ENCODE results near the gene JAZF1.
A peak's percentile ranks its signal among the peaks of the same experiment; 100 is the strongest.

JAZF1 gene

DNA sequence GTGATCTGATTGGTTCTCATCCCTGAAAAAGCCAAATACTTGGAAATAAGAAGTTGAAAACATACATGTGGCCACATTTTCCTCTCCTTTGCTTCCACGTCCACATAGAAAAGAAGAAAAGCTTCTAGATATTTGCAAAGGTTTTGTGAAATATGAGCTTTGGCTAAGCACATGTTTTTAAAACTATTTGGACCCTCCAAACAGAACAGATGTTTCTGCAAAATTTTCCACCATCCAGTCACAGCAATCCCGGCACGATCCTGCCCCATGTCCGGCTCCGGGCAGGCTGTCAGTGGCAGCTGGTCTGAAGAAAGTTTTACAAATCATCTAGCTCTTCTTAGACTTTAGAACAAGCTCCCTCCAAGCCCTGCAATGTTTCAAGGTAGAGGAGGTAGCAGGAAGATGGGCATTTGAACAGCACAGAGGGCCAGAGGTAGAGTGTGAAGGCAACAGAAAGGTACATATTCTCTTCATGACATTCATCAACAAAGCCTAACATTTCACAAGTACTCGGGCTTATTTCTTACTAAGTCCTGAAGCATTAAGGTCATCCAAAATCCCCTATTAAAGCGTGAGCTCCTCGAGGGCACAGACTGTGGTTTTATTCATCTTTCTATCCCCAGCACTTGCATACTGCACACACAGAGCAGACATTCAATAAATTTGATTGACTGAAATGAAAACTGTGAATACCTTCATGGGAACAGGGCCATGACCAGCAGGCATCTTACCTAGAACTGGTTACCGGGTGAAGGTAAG, 110.1 kb downstream of the JAZF1 start:
- no peak for FAIRE-seq

DNA sequence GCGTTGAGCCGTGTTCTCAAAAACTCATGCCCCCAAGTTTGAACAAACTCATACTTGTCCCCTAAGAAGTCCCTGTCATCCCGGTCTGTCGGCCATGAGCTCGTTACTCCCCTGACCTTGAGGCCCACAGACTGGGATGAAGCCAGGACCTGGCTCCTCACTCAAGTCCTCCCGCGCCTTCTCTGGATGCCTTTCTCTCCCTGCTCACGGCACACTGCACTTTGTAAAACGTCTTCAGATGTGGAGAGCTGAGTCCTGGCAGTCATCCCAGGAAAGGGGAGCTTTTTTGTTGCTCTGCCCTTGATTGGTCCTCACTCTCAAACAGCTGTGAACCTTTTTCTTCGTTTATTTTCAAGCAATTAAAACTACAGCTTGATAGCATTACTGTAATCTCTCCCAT, 110.8 kb downstream of the JAZF1 start:
- FAIRE-seq, result peak; percentile 99

DNA sequence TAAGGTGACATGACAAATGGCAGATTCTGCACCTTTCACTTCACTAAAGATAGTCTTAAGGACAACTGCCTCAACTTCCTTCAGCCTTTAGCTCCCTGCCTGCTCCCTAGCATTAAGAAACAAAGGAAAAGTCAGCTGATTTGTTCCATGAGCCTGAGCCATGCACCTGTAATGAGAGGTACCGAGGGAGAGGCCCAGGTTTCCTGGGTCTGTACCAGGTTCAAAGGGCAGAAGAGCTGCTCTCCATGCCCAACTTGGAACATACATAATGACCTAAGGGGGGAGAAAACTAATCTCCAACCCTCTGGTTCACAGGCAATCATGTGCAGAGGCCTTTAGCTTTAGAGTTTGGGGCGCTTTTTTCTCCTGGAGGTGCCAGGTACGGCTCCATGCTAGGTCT, 111.2 kb downstream of the JAZF1 start:
- no peak for FAIRE-seq

DNA sequence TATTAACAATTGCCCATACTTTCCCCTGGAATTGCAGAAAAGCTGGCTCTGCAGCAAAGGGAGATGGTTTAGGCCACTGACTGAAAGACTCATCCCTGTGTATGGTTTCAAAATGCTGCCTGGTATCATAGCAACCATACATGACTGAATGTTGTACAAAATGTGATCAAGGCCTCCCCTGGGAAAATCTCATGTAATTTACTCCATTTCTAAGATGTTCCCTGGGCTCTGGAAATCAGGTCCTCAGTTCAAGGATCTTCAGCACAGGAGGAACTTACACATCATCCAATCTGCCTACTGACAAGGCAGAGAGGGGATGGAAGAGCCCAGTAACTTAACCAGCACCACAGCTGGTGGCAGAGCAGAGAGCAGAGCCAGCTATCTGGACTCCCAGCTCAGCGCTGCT, 111.8 kb downstream of the JAZF1 start:
- FAIRE-seq, result no peak

DNA sequence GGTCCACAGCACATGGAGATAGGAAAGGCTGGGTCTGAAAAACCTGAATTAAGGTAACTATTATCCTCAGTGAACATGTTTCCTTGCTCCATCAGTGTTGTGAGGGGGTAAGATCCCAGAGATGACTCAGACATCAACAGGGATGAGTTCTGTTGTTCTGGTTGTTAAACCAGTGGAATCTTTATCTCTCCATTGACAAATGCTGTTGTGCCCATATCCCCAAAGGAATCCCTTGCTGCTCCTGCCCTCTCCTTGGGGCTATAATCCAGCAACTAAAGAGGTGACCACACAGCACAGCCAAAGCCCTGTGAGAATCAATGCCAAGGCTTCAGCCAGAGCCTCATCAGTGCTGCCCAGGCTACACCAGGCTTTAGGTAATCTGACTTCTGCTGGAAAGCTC, 113.4 kb downstream of the JAZF1 start:
- FAIRE-seq, result no peak

DNA sequence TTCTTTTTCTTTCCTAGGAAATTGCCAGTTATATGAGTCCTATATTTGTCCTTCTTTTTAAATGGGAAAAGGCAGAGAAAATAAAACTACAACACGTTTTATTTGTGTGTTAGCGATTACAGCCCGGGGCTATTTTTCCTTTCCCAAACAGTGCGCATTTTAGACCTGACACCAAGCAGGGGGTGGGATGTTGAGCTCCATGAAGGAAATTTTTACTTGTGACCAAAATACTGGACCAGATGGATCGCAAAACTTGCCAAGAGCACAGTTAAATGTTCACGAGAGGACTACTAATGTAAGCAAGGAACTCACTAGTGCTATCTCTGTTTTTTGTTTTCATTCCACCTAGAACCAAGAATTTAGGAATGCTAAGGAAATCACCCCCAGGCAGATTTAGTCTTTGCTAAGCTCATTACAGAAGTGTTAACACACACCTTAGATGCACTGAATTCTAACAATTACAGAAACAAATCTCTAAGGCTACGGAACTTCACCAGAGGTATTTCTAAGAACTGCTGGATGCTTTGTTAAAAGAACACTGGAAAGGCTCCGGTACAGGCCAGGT, 114.8 kb downstream of the JAZF1 start:
- FAIRE-seq, result peak; percentile 97

DNA sequence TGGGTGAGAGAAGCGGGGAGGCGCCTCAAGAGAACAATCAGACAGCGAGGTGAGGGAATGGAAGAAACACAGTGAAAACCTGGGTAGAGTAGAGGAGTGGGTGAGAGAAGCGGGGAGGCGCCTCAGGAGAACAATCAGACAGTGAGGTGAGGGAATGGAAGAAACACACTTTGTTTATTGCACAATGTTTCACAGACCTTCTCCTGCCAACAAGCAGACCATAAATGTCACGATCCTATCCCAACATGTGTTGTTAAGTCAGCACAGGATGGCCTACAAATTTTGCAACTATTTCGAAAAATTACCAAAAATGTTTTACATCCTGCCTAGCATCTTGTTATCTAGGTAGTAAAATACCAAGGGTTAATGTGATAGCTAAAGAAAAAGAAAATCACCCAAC, 115.3 kb downstream of the JAZF1 start:
- FAIRE-seq, result no peak

DNA sequence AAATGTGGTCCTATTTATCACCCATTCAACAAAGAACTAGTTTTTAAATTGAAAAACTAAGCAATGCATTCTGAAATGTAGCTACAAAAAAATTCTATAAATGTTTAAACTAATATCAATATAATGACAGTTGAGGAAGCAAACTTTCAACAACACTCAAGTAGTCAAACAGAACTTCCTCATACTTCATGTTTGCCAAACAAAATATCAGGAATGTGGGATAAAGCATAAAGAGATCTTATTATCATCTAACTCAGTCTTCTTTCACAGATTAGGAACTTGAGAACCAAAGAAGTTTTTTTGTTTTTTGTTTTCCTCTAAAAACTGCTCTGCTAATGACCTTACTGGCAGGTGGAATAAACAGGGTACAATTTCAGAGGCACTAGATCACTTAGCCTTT, 116.2 kb downstream of the JAZF1 start:
- peak; percentile 70 for FAIRE-seq

DNA sequence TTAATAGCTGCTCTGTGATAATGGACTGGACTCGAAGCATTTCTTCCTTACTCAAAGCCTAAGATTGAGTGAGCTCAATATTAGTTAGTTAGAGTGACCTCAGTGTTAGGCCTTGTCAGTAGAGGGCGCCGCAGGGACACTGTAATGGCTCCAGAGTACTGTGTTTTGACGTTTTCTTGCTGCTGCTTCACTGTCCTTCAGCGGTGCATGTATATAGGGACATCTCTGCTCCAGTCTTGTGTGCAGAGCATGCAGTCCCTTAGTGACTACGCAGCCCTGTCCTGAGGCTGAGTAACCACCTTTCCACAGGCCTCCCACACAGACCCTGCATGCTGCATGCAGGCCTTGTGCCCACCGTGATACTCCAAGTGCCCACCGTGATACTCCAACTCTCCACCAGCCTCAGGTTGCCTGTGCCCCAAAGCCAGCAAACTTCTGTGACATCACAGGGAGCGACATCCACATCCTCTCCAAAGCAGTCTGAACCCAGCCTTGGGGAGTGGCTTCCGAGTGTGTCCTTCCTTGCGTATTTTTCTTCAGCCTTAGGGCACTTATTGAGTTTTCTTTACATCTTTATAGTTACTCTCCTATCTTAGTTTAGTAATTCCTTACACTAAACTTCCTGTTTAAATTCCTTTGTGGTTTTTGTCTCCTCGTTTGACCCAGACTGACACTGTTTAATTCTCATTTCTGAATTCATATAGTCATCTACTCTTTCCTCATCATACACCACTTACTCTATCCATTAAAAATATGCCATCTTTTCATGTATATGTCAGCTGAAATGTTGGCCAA, 118.2 kb downstream of the JAZF1 start:
- no peak for FAIRE-seq

DNA sequence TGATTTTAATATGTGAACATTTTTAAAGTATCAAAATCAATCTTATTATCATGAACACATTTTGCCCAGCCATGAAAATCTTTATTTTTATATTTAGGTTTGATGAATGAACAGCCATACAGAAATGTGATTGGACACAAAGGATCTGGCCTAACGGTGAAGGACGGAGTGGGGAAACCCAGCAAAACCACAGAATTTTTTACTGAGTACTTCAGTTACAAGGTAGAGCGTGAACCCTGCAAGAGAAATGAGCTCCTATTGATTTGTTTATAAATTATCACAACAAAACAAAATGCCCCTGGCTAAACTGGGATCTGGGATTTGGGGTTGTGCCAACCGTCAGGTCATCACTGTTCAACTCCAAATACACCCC, 118.8 kb downstream of the JAZF1 start:
- no peak for FAIRE-seq

DNA sequence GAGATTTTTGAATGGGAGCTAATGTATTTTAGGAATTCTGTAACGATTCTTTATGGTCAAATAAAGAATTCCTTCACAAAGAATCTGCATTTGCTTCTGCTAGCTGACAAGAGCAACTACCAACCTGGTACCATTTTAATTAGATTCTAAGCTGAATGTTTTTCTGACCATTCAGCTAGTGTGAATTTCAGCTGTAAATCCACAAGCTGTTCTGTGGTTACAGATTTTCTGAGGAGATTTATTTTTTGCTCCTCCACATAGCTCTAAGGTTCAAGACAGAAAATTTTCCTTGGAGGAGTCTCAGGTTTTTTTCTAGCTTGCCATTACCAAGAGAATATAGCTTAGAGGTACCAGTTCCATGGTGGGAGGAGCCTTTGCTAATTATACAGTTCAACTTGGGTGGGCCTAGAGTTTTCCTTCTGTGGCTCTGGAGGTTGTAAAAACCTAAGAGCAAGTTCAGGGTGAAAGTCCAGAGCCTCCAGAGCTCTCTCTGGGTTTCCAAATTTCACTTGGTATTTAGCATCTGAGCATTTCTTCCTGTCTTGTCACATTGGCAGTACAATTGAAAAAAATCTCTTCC, 120.1 kb downstream of the JAZF1 start:
- no peak for FAIRE-seq

DNA sequence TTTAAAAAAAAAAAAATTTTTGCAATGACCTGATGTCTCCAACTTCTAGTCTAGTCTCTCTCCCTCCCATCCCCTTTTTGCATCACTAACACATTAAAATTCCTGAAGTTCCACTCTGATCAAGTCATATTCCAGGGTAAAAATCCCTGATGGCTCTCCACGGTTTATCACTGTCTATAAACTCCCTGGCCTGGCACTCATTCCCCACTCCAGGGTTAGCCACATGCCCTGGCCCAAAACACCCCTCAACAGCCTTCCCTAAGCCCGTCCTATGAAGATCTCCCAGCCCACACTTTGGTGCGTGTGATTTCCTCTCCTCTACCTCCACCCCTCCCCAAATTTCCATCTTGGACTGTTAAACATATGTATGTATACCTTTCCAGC, 125.4 kb downstream of the JAZF1 start:
- FAIRE-seq, result no peak

DNA sequence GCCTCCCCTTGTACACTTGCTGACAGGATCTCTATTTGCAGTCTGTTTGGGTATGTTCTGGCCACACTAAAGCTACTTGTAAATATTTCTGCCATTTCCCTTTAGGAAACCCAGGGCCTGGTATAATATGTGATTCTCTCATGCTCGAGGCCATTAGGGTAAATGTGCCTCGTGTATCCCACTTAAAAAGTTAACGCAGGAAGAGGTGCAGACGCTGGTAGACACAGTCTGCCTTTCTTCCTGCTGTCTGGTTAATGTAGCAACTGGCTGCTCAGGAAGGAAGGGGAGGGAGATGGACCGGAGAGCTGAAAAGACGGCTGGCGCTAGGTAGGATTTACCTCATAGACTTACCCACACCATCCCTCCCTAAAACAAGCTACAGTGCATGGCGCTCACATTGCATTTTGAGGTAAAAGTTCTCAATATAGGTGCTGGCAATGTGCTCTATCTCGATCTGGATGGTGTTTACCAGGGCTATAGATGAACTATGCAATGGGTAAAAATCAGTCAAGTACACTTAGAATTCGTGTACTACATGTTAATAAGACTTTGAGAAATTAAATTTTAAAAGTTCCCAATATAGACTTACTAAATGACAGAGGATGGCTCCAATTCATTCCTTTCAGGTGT, 125.9 kb downstream of the JAZF1 start:
- FAIRE-seq, result no peak

DNA sequence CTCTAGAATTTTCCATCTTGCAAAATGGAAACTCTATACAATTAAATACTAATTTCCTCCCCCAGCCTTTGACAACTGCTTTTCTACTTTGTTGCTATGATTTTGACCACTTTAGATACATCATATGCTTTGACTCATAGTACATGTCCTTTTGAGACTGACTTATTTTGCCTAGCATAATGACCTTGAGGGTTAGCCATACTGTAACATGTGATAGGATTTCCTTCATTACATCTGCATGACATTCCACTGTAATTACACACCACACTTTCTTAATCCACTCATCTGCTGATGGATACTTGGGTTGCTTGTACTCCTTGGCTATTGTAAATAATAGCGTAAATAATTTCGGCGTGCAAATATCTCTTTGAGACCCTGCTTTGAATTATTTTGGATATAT, 127.7 kb downstream of the JAZF1 start:
- no peak for FAIRE-seq

DNA sequence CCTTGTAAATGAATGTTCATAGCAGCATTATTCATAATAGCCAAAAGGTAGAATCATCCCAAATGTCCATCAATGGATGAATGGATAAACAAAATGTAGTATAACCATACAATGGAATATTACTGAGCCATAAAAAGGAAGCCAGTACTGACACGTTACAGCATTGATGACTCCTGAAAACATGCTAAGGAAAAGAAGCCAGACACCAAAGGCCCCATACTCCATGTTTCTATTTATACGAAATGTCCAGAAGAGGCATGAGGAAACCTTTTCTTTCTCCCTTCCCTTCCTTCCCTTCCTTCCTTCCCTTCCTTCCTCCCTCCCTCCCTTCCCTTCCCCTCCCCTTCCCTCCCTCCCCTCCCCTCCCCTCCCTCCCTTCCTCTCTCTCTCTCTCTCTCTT, 131.9 kb downstream of the JAZF1 start:
- no peak for FAIRE-seq

DNA sequence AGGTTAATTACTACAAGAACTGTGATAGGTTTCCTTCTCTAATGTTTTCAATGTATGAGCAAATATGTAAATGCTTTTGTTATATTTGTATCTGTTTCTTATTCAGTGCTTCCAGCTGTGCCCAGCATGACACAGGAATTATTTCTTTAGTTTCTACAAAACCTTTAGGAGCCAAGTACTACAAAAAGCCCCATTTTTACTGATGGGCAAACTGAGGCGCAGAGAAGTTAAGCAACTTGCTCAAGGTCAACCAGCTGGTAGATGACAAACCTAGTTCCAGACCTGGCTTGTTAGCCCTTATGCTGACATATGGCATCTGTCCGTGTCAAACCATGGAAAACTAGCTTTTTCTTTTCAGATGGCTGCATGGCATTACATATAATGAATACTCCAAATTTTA, 134.6 kb downstream of the JAZF1 start:
- FAIRE-seq, result no peak

DNA sequence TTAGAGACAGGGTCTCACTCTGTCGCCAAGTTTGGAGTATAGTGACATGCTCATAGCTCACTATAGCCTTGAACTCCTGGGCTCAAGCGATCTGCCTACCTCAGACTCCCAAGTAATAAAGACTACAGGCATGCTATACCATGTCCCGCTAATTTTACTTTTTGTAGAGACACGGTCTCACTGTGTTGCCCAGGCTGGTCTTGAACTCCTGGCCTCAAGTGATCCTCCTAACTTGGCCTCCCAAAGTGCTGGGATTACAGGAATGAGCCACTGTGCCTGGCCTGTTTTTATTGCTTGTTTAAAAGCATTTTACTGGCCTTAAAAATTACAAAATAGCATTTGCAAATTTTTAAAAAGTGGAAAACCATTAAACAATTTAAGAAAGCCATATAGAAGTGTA, 135.0 kb downstream of the JAZF1 start:
- no peak for FAIRE-seq

DNA sequence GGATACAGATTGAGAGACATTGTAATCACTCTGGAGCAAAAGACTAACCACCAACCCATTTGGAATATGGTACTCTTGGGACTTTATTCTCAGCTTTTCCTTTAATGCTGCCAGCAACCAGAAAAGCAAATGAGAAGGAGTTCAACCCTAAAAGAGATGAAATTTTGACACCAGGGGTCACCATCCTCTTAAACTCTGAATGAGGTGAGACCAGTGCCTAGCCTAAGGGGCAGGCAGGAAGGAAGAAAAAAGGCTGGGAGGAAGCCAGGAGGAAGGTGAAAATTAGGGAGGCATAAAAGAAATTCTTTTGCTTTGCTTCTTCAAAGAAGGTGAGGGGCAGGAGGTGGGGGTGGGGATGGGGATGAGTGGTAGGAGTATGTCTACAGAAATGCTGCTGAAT, 135.8 kb downstream of the JAZF1 start:
- FAIRE-seq, result no peak

DNA sequence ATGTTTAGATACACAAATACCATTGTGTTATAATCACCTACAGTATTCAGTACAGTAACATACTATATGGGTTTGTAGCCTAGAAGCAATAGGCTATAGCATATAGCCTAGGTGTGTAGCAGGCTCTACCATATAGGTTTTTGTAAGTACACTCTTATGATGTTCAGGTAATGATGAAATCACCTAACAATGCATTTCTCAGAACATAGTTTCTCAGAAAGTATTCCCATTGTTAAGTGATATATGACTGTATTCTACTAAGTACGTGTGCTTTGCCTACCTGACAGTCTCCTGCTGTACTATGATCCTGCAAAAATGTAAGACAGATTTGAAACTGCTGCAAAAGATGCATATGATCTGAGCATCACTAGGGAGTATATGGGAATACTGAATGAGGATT, 137.9 kb downstream of the JAZF1 start:
- no peak for FAIRE-seq

DNA sequence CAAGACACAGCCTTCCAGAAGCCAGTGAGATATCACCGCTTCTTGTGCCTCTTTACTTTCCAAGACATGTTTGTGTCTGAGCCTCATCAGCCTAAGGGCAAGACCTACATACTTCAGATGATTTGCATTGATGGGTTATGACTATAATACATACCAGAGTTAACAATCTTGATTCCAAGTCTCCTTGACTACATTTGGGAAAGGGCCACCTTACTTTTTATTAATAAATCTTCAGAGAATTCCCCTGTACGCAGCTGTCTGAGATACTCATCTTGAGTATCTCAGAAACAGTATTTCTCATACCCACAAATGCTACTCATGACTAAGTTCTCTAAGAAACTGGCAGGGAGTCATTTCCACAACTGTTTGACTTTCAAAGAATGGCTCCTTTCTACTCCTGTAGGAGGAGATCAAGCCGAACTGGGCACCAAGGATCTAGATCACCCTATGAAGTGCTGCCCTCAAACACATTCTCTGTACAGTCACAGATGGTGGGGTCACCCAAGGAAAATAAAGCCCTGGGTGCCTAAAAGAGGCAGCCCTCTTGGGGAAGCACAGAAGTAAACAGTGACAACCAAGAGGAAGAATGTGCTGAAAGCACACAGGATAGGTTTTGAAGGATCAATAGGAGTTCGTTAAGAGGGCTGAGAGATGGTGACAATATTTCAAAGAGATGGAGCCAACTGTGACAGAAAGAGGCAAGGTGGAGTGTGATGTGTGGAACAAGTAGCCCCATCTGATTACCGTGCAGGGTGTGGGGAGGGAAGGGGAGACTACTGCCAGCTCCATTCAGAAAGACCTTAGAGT, 138.9 kb downstream of the JAZF1 start:
- no peak for FAIRE-seq

DNA sequence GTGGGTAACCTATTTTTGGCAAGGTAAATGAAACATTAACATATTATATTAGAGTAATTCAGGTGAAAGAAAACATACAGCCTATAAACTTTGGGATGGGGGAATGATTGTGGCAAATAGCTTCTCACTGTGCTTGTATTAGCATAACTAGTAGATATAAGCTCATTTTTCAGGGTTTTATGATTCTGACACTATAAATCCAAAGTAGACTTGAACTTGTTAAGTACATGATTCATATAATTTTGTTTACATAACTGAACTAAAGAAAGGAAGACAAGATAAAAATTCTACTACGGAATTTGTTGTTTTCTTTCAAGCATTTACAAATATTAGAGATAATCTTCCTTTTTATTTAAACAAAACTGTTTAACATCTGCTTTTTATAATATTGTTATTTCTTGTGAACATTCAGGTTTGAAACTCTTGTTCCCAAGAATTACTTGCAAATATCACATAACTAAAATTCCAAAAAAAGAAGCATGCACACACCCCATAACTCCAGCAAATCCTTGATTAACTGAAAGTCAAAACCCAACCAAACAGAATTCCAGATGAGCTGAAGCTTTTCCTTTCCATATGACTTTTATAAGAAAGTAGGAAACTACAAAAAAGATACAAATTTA, 142.3 kb downstream of the JAZF1 start:
- FAIRE-seq, result peak; percentile 98

Measured in endometrium (tissue), 2 donors.